Stimulated activated CD8-positive, alpha-beta memory T cell treated with anti-CD3 and anti-CD28 coated beads, Interleukin-7, amount 100 ng/mL, for 48 hours (primary cell): ENCODE data around the gene KCNH2.
"Not testable (repeated sequence)": the region's sequence is repeated elsewhere in the genome, so short reads cannot be mapped to it uniquely, and the experiment has no call there.

Experiments used
- DNase-seq, 2 donors: peaks; one replicate each; pipeline ENCODE4 v3.0.0-alpha.2; 2020; ENCODE audit warnings: low read depth in 1 of 2; ENCODE audit errors: extremely low read depth in 1 of 2

The KCNH2 gene, protein sequence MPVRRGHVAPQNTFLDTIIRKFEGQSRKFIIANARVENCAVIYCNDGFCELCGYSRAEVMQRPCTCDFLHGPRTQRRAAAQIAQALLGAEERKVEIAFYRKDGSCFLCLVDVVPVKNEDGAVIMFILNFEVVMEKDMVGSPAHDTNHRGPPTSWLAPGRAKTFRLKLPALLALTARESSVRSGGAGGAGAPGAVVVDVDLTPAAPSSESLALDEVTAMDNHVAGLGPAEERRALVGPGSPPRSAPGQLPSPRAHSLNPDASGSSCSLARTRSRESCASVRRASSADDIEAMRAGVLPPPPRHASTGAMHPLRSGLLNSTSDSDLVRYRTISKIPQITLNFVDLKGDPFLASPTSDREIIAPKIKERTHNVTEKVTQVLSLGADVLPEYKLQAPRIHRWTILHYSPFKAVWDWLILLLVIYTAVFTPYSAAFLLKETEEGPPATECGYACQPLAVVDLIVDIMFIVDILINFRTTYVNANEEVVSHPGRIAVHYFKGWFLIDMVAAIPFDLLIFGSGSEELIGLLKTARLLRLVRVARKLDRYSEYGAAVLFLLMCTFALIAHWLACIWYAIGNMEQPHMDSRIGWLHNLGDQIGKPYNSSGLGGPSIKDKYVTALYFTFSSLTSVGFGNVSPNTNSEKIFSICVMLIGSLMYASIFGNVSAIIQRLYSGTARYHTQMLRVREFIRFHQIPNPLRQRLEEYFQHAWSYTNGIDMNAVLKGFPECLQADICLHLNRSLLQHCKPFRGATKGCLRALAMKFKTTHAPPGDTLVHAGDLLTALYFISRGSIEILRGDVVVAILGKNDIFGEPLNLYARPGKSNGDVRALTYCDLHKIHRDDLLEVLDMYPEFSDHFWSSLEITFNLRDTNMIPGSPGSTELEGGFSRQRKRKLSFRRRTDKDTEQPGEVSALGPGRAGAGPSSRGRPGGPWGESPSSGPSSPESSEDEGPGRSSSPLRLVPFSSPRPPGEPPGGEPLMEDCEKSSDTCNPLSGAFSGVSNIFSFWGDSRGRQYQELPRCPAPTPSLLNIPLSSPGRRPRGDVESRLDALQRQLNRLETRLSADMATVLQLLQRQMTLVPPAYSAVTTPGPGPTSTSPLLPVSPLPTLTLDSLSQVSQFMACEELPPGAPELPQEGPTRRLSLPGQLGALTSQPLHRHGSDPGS

DNA sequence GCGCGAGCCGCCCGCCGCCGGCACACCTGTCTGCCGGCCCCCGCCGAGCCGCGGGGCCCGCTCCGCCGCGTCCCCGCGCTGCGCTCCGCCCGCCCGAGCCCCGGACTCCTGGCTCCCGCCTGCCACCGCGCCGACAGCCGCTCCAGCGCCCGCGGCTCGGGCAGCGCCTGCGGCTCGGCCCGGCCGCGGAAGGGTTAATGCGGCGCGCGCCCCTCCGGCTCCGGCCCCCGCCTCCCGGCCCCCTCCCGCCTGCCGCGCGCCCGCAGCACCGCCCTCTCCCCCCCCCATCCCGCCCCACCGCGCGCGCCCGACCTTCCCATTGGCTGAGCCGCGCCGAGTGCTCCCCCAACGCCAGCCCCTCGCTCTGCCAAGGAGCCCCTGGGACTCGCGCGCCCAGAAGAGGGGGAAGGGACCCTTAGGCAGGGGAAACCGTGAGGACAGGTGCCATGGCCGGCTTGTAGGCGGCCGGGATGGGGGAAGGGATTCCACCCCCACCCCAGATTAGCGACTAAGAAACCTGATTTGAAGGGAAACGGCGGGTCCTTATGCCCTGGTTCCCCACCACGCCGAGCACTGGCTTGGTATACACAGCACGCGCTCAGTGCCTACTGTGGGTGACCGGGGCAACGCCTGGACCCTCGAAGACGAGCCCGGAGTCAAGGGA lies at the start of gene KCNH2:
KCNH2 (minus strand) TSS at position 196 of the 664 bp plus-strand sequence. CDS start 408 bp downstream, outside the sequence.
- no peak for DNase-seq

DNA sequence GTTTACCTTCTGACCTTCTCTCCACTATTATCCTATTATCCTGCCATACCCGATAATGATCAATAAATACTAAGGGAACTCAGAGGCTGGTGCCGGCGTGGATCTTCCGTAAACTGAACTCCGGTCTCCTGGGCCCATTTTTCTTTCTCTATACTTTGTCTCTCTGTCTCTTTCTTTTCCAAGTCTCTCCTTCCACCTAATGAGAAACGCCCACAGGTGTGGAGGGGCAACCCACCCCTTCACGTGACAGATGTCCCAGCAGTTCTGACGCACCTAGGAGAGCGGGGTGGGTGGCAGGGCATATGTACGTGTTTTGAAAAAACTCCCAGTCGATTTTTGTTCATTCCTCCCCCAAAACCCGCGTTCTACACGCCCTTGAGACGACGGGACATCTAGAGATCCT lies 49.6 kb upstream of the KCNH2 start:
- DNase-seq: not testable (repeated sequence)

DNA sequence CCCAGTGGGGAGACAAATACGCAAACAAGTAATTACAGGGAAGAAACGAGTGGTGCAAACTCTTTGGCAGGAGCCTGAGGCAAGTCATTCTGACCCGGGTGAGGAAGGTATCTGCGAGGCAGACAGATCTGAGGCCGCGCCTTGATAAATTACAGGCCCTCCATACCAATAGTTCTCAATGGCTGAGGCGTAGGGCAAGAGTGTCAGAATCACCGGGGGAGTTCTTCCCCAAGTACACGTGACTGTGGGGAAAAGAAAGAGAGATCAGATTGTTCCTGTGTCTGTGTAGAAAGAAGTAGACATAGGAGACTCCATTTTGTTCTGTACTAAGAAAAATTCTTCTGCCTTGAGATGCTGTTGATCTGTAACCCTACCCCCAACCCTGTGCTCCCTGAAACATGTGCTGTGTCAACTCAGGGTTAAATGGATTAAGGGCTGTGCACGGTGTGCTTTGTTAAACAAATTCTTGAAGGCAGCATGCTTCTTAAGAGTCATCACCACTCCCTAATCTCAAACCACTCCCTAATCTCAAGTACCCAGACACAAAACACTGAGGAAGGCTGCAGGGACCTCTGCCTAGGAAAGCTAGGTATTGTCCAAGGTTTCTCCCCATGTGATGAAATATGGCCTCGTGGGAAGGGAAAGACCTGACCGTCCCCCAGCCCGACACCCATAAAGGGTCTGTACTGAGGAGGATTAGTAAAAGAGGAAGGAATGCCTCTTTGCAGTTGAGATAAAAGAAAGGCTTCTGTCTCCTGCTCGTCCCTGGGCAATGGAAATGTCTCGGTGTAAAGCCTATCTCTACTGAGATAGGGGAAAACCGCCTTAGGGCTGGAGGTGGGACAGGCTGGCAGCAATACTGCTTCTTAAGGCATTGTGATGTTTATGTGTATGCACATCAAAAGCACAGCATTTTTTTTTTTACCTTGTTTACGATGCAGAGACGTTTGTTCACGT lies 48.9 kb upstream of the KCNH2 start:
- not testable (repeated sequence) for DNase-seq

DNA sequence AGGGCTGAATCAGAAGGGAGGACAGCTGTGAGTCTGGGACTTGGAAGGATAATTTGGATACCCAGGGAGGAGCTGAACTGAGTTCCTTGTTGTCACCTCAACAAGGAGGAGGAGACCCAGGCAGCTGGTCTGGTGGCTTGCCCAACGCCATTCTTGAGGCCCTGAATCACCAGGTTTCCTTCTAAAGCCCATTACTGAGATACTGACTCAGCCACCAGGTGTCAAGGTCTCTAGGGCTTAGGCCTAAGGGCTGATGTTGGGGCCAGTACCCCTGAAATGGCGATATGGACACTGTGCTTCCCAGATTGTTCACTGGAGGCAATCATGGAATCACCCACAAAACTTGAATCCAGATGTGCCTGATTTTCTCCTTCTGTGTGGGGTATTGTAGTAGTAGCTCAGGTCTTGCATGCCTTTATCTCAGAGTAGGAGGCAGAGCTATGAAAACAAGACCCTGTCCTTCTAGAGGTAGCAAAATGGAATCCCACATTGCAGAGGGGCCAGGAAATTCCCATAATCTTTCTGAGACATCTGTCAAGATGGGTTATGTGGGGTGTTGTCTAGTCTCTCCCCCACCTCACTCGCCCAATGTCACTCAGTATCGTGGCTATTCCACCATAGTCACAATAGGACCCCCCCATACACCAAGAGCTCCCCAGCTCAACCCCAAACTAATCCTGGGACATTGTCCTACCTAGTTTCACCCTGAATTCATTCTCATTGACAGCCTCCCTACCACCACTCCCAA lies 48.0 kb upstream of the KCNH2 start:
- DNase-seq: no peak

DNA sequence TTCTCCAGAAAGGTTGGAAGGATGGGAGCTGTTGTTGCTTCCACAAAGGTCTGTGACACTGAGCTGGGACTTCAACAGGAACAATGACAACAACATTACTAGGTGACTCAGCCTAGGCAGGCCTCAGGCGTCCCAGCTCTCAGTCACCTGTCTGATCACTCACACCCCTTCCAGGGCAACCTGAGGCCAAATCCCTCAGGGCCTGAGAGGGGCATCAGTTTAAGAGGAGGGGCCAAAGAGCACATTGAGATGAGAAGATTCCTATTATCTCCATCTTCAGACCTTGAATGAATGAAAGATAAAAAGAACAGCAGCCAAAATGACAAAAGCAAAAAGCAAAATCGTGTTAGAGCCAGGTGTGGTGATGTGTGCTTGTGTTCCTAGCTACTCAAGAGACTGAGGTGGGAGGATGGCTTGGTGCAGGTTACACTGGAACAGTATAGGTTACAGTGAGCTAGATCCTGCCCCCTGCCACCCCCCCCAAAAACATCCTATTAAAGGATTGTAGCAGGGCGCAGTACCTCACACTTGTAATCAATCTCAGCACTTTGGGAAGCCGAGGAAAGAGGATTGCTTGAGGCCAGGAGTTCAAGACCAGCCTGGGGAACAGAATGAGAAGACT lies 46.4 kb upstream of the KCNH2 start, which contains the start of gene ATG9B:
ATG9B (minus strand) TSS at position 60 of the 622 bp plus-strand sequence. CDS start 71 bp downstream, outside the sequence.
- no peak for DNase-seq

DNA sequence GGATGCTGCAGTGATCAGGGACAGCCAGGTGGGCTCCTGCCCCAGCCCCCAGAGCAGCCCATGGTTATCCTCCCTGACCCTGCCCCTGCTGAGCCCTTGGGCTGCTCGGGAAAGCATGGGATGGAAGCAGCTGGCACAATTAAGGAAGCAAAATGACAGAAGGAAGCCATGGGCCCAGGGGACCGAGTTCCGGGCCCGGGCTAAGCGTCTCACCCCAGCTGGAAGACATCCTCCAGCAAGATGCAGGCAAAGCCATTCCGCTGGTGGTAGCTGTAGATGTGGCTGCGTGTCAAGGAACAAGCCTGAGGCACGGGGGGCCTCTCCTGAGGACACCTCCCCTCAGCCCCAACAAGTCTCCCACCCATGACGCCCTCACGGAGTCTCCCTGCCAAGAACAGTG lies 45.1 kb upstream of the KCNH2 start:
- DNase-seq: no peak

DNA sequence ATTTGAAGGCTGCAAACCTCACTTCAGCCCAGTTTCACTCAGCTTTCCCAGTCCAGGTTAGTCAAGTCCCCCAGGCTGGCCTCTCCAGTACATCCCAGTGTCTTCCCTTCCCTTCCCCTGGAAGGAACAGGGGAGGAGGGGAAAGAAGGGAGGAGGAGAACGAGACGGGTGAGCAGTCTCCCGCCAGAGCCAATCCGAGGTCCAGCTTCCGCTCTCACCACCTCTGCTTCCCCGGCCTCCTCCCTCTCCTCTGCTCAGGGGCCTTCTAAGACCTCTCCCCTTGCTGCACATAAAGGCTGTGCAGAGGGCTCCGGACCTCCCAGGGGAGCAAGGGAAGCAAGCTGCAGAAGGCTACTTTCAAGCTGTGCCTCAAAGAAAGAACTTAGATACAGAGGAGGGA lies 42.1 kb upstream of the KCNH2 start:
- no peak for DNase-seq

DNA sequence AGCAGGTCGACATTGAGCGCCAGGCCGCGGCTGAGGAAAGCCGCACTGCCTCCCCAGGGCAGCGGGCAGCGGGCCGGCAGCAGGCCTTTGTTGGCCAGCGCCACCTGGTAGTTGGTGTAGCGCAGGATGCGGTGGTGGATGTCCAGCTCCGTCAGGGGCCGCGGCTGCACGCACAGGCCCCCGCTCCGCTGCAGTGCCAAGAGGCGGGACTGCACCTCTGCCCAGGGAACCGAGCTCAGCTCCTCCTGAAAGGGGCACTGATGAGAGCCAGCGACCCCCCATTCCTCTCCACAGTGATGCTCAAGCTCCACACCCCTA lies 41.0 kb upstream of the KCNH2 start:
- DNase-seq: no peak

DNA sequence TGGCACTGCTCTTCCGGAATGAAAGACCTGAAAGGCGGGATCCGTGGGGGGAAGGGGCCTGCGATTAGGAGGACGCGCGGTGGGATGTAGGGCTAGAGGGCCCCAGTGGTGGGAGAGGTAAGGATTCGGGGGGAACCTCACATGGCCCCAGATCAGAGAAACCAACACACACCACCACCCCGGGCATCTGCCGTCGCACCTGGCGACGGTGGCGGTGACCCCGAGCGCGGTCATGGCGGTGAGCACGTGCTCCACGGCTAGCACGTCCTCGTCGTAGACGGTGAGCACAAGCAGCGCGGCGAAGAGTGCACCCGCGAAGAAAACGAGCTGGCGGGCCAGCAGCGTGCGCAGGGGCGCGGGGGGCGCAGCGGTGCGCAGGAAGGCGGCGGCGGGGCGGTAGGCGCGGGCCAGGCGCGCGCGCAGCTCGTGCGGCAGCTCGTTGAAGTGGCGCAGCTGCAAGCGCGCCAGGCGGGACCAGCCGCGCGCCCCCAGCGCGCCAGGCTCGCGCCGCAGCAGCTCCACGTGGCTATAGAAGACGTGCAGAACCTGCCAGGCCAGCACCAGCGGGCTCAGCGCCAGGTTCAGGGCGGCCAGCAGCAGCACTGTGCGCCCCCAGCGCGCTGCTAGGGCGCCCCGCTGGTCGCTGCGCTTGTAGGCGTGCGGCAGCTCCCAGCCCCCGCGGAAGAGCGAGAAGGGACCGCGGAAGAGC lies 40.5 kb upstream of the KCNH2 start:
- no peak for DNase-seq

DNA sequence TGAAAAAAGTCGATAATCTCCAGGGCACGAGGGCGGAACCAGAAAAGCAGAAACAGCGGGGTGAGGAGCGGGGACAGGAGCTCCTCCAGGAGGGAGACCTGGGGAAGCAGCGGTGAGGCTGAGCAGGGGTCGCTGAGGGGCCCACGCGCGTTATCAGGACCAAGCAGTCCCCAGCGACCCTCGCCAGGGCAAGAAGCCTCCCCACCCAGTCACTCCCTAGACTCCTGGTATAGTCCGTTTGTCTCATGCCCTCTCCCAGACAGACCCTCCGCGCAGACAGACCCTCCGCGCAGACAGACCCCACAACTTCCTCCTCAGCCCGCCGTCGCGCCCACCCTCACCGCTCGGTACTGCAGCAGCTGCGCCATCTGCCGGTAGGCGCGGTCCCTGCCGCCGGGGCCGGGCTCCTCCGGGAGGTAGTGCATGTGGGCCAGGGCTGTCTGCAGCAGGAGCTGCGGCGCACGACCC lies 39.9 kb upstream of the KCNH2 start:
- peak; percentile 55 to 71 for DNase-seq

DNA sequence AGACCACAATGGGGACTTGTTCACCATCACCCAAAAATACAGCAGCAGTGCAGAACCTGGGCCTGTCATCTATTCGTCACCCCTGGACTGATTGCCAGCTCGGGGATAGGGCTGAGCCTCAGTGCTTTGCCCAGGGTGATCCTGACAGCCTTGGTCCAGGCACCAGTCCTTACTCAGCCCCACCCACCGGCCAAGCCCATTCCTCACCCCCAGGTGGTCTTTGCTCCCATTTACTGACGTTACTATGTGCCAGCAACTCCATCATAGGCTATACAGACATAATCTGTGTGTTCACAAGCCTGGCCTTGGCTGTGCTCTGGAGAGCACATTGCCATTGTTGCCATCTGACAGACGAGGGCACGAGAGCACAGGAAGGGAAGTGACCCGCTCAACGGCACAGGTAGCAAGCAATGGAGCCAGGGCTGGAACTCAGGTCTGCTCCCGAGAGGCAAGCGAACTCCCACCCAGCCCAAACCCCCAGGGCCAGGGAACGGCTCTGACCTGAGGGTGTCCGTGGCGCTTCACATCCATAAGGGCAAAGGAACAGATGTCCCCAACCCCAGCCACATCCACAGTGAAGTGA lies 39.3 kb upstream of the KCNH2 start:
- no peak for DNase-seq

DNA sequence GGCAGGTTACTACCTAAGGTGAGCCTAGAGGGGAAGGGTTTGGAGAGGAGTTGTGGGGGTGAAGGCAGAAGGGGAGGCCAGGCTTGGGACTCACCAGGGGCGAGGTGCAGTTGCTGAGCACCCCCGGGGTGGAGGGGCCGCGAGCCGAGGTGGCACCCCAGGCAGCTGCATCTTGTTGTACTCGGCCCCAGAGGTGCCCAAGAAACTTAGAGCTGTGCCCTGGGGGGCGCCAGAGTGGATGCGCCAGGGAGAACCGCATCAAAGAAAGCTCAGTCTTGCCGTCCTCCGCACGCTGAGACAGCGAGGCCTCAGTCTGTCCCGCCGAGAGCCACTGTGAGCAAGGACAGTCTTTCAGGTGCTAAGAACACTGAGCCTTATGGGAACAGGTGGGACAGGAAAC lies 38.8 kb upstream of the KCNH2 start:
- DNase-seq: no peak

DNA sequence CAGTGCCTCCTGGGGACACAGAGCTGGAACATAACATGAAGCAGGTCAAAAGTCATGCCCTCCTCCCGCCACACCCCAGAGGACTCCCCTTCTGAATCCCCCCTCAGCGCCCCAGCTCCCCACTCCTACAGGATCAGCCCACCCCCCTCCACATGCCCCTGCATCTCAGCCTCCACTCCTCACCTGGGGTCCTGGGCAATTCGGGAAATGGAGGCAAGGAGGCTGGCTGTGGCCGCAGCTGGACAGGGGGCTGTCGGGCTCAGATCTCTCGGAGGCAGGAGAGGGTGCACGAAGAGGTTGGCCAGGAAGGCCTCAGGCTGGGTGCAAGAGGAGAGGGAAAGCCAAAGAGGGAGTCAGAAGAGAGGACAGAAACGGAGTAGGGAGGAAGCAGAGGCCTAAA lies 38.4 kb upstream of the KCNH2 start:
- no peak for DNase-seq

DNA sequence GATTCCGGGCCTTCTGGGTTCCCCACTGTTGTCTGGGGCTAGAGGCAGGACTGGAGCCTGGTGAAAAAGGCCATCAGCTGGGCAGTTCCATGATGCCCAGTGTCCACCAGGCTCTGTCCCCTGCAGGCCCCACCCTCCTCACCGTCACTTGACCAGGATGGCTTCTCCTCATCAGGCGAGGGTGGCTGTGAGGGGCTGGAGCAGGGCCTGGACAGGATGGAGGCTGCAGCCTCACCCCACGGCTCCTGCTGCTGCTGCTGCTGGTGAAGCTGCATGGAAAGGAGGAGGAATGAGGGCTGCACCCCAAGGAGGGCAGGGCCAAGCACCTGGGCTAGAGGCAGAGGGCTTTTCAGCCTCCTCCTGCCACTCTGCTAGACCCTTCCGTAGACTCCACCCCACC lies 37.8 kb upstream of the KCNH2 start:
- no peak for DNase-seq

DNA sequence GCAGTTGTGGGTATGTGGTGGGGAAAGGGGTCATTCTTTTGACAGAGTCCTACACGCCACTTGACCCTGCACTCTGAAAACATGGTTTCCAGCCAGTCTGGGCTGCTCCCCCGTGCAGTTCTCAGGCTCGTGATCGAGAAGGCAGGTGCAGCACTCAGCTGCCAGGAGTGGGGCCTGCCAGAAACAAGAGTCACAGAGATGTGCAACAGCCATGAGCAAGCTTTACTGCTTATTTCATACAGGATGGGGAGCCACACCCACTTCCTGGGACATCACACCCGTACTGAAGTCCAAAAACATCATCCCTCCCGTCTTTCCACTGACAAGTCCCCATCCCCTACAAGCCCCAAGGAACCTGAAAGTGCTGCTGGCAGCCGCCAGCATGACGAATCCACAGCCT lies 36.8 kb upstream of the KCNH2 start:
- DNase-seq: no peak

DNA sequence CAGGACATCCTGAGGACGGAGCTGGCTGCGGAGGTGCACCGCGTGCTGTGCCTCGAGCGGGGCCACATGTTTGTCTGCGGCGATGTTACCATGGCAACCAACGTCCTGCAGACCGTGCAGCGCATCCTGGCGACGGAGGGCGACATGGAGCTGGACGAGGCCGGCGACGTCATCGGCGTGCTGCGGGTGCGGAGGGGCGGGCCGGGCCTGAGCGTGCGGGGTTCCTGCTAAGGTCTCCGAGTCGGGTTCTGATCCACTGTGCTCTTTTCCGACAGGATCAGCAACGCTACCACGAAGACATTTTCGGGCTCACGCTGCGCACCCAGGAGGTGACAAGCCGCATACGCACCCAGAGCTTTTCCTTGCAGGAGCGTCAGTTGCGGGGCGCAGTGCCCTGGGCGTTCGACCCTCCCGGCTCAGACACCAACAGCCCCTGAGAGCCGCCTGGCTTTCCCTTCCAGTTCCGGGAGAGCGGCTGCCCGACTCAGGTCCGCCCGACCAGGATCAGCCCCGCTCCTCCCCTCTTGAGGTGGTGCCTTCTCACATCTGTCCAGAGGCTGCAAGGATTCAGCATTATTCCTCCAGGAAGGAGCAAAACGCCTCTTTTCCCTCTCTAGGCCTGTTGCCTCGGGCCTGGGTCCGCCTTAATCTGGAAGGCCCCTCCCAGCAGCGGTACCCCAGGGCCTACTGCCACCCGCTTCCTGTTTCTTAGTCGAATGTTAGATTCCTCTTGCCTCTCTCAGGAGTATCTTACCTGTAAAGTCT lies 35.8 kb upstream of the KCNH2 start:
- peak; percentile 54 to 86 for DNase-seq

DNA sequence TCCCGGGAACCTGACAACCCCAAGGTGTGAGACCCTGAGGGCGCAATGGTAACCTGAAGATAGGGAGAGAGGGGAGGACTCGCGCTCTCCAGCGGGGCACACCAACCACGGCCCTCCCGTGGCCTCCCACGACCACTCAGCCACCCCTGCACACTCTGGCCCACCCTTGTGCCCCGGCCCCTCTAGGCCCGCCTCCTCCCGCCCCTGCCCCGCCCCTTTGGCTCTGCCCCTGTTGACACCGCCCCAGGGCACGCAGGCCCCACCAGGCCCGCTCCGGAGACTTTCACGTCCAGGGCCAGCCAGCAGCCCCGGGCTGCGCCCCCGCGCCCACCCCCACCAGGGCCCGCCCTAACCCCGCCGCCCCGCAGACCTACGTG lies 35.2 kb upstream of the KCNH2 start:
- no peak for DNase-seq
